Kidney capillary endothelial cell (primary cell): ENCODE measurements around the gene PCED1B.
"Not testable (repeated sequence)": the region's sequence is repeated elsewhere in the genome, so short reads cannot be mapped to it uniquely, and the experiment has no call there.

Source experiments
- DNase-seq: peaks from one replicate; pipeline ENCODE4 v3.0.0-alpha.2; 2018; ENCODE audit warnings: low spot score

The PCED1B gene

GRCh38 chr12:47274760-47275159, 195.3 kb downstream of the PCED1B start:
- no peak for DNase-seq

GRCh38 chr12:47276253-47276620, 196.8 kb downstream of the PCED1B start:
- DNase-seq: no peak

- DNase-seq: peak; percentile 21
These were observed 197.3 kb downstream of the PCED1B start for GRCh38 chr12:47276621-47277309.

GRCh38 chr12:47277972-47278448, 198.6 kb downstream of the PCED1B start:
- peak; percentile 92 for DNase-seq

GRCh38 chr12:47279758-47280157, 200.3 kb downstream of the PCED1B start:
- not testable (repeated sequence) for DNase-seq

- no peak for DNase-seq
These were observed 201.3 kb downstream of the PCED1B start for GRCh38 chr12:47280543-47281300.

- no peak for DNase-seq
These were observed 202.3 kb downstream of the PCED1B start for GRCh38 chr12:47281667-47282171.

GRCh38 chr12:47282206-47282605, 202.8 kb downstream of the PCED1B start:
- DNase-seq: no peak
